ENCODE data around the gene MTMR12. TPM values are rescaled to one million over a fixed set of nuclear protein-coding genes. Genes with fewer than 3 reads are reported as not detected.

The MTMR12 gene
- total and polyA plus RNA-seq, 2 donors from 2014 or later, result 9.3 to 52.8 TPM

DNA sequence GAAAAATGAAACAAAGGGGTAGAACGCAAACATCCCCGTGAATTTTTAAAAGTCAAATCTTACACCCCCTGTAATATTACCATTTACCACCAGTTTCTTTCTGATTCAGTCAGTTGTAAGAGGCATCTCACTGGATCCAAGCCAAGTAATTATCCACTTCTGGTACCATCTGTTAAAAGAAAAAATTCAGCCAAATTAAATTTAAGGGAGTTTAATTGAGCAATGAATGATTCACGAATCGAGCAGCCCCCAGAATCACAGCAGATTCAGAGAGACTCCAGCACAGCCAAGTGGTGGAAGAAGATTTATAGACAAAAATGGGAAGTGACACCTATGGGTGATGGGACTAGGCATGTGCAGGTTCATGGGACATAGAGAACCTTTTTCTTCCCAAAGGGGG is 29.9 kb upstream of the MTMR12 start:
- FAIRE-seq, result no peak
- Histone ChIP-seq H3K9ac (ENCODE audit: low read length in 3 of 3) (no peak overlapping the region), H3K4me1 (ENCODE audit: control insufficient read depth in 2 of 3, insufficient read depth in 2 of 3, low read depth in 1 of 3, low read length in 3 of 3) (no peaks in the 10 kb centered on the region), H3K27me3 (ENCODE audit: control insufficient read depth, insufficient read depth, low read length) (no peaks in the 10 kb centered on the region), H3K27ac (ENCODE audit: low read depth in 2 of 2, low read length in 2 of 2) (no peak overlapping the region), H3K4me3 (ENCODE audit: low read length in 3 of 3) (no peak overlapping the region), H3K36me3 (ENCODE audit: control insufficient read depth in 2 of 3, insufficient read depth in 3 of 3, low read length in 3 of 3) (no peaks in the 10 kb centered on the region), H3K9me3 (ENCODE audit: control insufficient read depth in 2 of 3, insufficient read depth in 1 of 3, low read length in 3 of 3) (peaks cover 0 to 4% (median 0%) of the 10 kb centered on the region in 3 donors)
- no peak for DNase-seq
- TF ChIP-seq, protein P1, sequence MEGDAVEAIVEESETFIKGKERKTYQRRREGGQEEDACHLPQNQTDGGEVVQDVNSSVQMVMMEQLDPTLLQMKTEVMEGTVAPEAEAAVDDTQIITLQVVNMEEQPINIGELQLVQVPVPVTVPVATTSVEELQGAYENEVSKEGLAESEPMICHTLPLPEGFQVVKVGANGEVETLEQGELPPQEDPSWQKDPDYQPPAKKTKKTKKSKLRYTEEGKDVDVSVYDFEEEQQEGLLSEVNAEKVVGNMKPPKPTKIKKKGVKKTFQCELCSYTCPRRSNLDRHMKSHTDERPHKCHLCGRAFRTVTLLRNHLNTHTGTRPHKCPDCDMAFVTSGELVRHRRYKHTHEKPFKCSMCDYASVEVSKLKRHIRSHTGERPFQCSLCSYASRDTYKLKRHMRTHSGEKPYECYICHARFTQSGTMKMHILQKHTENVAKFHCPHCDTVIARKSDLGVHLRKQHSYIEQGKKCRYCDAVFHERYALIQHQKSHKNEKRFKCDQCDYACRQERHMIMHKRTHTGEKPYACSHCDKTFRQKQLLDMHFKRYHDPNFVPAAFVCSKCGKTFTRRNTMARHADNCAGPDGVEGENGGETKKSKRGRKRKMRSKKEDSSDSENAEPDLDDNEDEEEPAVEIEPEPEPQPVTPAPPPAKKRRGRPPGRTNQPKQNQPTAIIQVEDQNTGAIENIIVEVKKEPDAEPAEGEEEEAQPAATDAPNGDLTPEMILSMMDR (IDR thresholded peaks at IDR 0.05; ENCODE audit: borderline replicate concordance, extremely low read depth, insufficient read depth), result no peak
- intact Hi-C loops (cut with DNase I), result no loop called here

DNA sequence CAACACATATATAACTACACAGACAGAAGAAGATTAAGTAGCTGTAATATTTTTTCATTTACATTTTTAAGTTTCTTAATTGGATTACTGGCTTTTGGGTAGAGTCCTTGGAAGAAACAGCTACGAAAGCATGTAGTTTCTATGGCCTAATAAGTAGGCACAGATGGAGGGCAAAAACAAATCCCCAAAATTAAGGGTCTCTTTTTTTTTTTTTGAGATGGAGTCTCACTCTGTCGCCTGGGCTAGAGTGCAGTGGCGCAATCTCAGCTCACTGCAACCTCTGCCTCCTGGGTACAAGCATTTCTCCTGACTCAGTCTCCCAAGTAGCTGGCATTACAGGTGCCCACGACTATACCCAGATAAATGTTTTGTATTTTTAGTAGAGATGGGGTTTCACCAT is 27.1 kb upstream of the MTMR12 start:
- H3K4me1 ChIP-seq (ENCODE audit: control insufficient read depth in 2 of 3, insufficient read depth in 2 of 3, low read depth in 1 of 3, low read length in 3 of 3), result no peaks in the 10 kb centered on the region
- H3K36me3 ChIP-seq (ENCODE audit: control insufficient read depth in 2 of 3, insufficient read depth in 3 of 3, low read length in 3 of 3), result no peaks in the 10 kb centered on the region
- DNase-seq (no peak), FAIRE-seq (no peak)
- no peak overlapping the region for H3K4me3 ChIP-seq (ENCODE audit: low read length in 3 of 3)
- TF ChIP-seq, protein P1 (IDR thresholded peaks at IDR 0.05; ENCODE audit: borderline replicate concordance, extremely low read depth, insufficient read depth), result no peak
- no peak overlapping the region for H3K27ac ChIP-seq (ENCODE audit: low read depth in 2 of 2, low read length in 2 of 2)
- intact Hi-C loops (cut with DNase I), result no loop called here
- no peak overlapping the region for H3K9ac ChIP-seq (ENCODE audit: low read length in 3 of 3)
- peaks cover 0 to 4% (median 0%) of the 10 kb centered on the region in 3 donors for H3K9me3 ChIP-seq (ENCODE audit: control insufficient read depth in 2 of 3, insufficient read depth in 1 of 3, low read length in 3 of 3)
- H3K27me3 ChIP-seq (ENCODE audit: control insufficient read depth, insufficient read depth, low read length), result no peaks in the 10 kb centered on the region

DNA sequence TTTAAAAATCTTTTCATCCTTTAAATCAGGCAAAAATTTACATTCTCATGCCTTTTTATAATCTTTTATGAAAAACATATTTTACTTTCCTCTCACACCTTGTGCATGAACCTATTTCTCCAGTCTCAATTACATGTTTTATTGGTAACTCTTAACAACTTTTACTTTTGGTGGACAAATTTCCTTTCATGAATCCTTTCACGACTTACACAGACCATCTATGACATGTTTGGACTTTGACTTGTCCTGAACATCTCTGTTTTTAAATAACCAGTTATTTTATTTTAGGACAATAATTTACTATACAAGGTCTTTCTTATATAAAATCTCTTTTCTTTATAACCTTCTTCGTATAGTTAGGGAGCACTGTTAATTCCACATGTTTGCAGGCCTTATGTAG is 26.5 kb upstream of the MTMR12 start:
- TF ChIP-seq, protein P1 (IDR thresholded peaks at IDR 0.05; ENCODE audit: borderline replicate concordance, extremely low read depth, insufficient read depth), result no peak
- Histone ChIP-seq H3K27me3 (ENCODE audit: control insufficient read depth, insufficient read depth, low read length) (no peaks in the 10 kb centered on the region), H3K4me1 (ENCODE audit: control insufficient read depth in 2 of 3, insufficient read depth in 2 of 3, low read depth in 1 of 3, low read length in 3 of 3) (no peaks in the 10 kb centered on the region), H3K9ac (ENCODE audit: low read length in 3 of 3) (no peak overlapping the region), H3K4me3 (ENCODE audit: low read length in 3 of 3) (no peak overlapping the region), H3K9me3 (ENCODE audit: control insufficient read depth in 2 of 3, insufficient read depth in 1 of 3, low read length in 3 of 3) (peaks cover 0 to 4% (median 0%) of the 10 kb centered on the region in 3 donors), H3K27ac (ENCODE audit: low read depth in 2 of 2, low read length in 2 of 2) (no peak overlapping the region), H3K36me3 (ENCODE audit: control insufficient read depth in 2 of 3, insufficient read depth in 3 of 3, low read length in 3 of 3) (no peaks in the 10 kb centered on the region)
- FAIRE-seq (no peak), DNase-seq (peak in 2 of 5 donors; percentile 26 to 30)
- intact Hi-C loops (cut with DNase I), result no loop called here

DNA sequence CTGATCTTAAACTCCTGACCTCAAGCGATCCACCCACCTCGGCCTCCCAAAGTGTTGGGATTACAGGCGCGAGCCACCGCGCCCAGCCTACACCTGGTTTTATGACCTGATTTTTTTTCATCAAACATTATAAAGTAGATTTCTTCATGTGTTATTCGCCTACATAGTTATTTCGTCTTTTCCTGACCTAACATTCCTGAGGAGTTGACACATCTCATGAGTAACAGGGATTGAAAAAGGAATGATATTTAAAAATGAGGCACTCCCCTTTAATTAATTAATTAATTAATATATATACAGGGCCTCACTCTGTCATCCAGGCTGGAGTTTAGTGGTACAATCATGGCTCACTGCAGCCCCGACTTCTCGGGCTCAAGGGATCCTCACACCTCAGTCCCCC is 20.2 kb upstream of the MTMR12 start:
- FAIRE-seq (no peak), DNase-seq (no peak)
- Histone ChIP-seq H3K27me3 (ENCODE audit: control insufficient read depth, insufficient read depth, low read length) (no peaks in the 10 kb centered on the region), H3K36me3 (ENCODE audit: control insufficient read depth in 2 of 3, insufficient read depth in 3 of 3, low read length in 3 of 3) (no peaks in the 10 kb centered on the region), H3K27ac (ENCODE audit: low read depth in 2 of 2, low read length in 2 of 2) (no peak overlapping the region), H3K4me1 (ENCODE audit: control insufficient read depth in 2 of 3, insufficient read depth in 2 of 3, low read depth in 1 of 3, low read length in 3 of 3) (peaks cover 3 to 13% (median 4%) of the 10 kb centered on the region in 3 donors), H3K9ac (ENCODE audit: low read length in 3 of 3) (no peak overlapping the region), H3K4me3 (ENCODE audit: low read length in 3 of 3) (no peak overlapping the region), H3K9me3 (ENCODE audit: control insufficient read depth in 2 of 3, insufficient read depth in 1 of 3, low read length in 3 of 3) (no peaks in the 10 kb centered on the region)
- TF ChIP-seq, protein P1 (IDR thresholded peaks at IDR 0.05; ENCODE audit: borderline replicate concordance, extremely low read depth, insufficient read depth), result no peak
- intact Hi-C loops (cut with DNase I), result no loop called here

Measured in kidney (tissue), 14 donors.